HepG2 (cell line): ENCODE measurements around the gene TBCB. TPM values are rescaled to one million over a fixed set of nuclear protein-coding genes. Genes with fewer than 3 reads are reported as not detected.

ENCODE experiments used
- AFF4 ChIP-seq: sonication (generic); formaldehyde crosslinking; IDR thresholded peaks from 2 replicates; pipeline ENCODE4 v1.4.0; 2020; ENCODE audit warnings: missing genetic modification reagents
- ARNT2 ChIP-seq: sonication (generic); formaldehyde crosslinking; IDR thresholded peaks from 2 replicates; pipeline ENCODE4 v1.8.0; 2022; ENCODE audit warnings: mild to moderate bottlenecking, low read depth, missing genetic modification reagents, moderate library complexity
- CREBL2 ChIP-seq: sonication (generic); formaldehyde crosslinking; IDR thresholded peaks from 2 replicates; pipeline ENCODE4 v1.8.1; 2023; ENCODE audit warnings: missing genetic modification reagents, mild to moderate bottlenecking, borderline replicate concordance
- EZH2 ChIP-seq: conservative IDR thresholded peaks from 2 replicates; pipeline ENCODE4 v1.6.1; 2012; ENCODE audit warnings: mild to moderate bottlenecking, low read depth, low read length, moderate library complexity
- HMGXB3 ChIP-seq: sonication (generic); formaldehyde crosslinking; IDR thresholded peaks from 2 replicates; pipeline ENCODE4 v1.4.0; 2020; ENCODE audit warnings: missing genetic modification reagents, borderline replicate concordance
- HOXD1 ChIP-seq: sonication (generic); formaldehyde crosslinking; IDR thresholded peaks from 2 replicates; pipeline ENCODE4 v1.5.0; 2020; ENCODE audit warnings: missing genetic modification reagents
- KDM3A ChIP-seq: IDR thresholded peaks from 2 replicates; pipeline ENCODE4 v1.6.1; 2018; ENCODE audit warnings: low read depth, missing compliant biosample characterization
- MED1 ChIP-seq: sonication (generic); formaldehyde crosslinking; IDR thresholded peaks from 2 replicates; pipeline ENCODE4 v1.4.0; 2020; ENCODE audit warnings: missing genetic modification reagents
- NFAT5 ChIP-seq: sonication (generic); formaldehyde crosslinking; IDR thresholded peaks from 2 replicates; pipeline ENCODE4 v1.4.0; 2020; ENCODE audit warnings: missing genetic modification reagents
- RARA ChIP-seq: IDR thresholded peaks from 2 replicates; pipeline ENCODE4 v1.6.1; 2016; ENCODE audit warnings: missing genetic modification reagents, missing compliant biosample characterization
- ZHX1 ChIP-seq: sonication (generic); formaldehyde crosslinking; IDR thresholded peaks from 2 replicates; pipeline ENCODE4 v1.8.1; 2022; ENCODE audit warnings: low read depth, mild to moderate bottlenecking, missing genetic modification reagents
- polyA plus RNA-seq, 8 experiments: library from polyadenylated mRNA; depleted of rRNA in 3 of 8; stranded (reverse) in 7 of 8; unstranded in 1 of 8; fragments of >200 nt; fragmentation: Illumina TruSeq in 4 of 8; extraction: Trizol in 4 of 8; gene quantifications; 2 replicates each; pipeline versions ENCODE4 v1.2.1 to v1.2.3, GENCODE V29; 2011 to 2016; ENCODE audit warnings: low read depth in 4 of 8, missing spikeins in 1 of 8, mixed read lengths in 1 of 8; ENCODE audit not compliant: insufficient read depth in 1 of 8
- total RNA-seq, 5 experiments: library from RNA; depleted of rRNA; stranded (reverse); fragments of >200 nt; fragmentation: Illumina TruSeq; extraction: Trizol; gene quantifications; 2 replicates each; pipeline ENCODE4 v1.2.3, GENCODE V29; 2016; ENCODE audit warnings: low read depth in 1 of 5

The TBCB gene
- total and polyA plus RNA-seq, 2 of the 13 experiments (the other 11 are each of a cell fraction or from before 2014, with no cell fraction given), result 271 to 276 TPM

DNA sequence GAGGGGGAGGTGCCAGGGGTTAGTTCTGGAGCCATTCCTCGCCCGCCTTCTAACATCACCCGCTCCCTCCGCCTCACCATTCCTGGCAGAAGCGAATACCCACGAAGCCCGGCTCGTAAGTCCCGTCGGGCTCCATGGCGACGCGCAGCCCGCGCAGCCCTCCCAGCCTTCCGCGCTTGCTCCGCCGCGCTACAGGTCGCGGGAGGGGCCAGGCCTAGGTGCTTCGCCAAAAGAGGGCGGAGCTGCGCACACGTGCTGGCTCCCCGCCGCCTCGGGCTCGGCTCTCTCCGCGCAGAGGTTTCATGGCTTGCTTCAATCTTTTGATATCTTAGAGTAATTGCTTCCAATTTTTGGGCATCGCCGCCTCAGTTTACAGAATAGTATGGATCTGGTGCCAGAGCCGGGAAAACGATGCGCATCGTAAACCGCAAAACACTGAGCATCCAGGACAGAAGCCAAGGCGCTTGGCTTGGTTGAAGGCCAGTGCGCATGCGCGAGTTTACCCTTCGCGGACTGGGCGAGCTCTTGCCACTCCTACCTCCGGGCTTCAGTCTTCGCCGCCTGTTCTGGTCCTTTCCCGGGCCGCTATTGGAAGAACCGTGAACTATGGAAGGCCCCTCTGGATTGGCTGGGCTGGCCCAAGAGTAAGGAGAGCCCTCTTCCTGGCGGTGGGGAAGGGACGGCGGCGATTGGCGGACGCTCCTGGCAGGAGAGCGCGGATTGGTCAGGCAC is 381 bp upstream of the TBCB start, which contains the start of gene POLR2I (continued):
- peak; percentile 54 for TF ChIP-seq ZHX1 (CRISPR knock-in tag)
- peak; percentile 60; the same call in 1 of the 2 replicates for TF ChIP-seq CREBL2 (CRISPR knock-in tag)
- peak; percentile 80 for TF ChIP-seq MED1 (CRISPR knock-in tag)
- no peak for TF ChIP-seq AFF4
- TF ChIP-seq EZH2, result no peak
- TF ChIP-seq NFAT5, result peak; percentile 96
- peak; percentile 66; the same call in 1 of the 2 replicates for TF ChIP-seq KDM3A (CRISPR knock-in tag)
- peak; percentile 95 for TF ChIP-seq ARNT2 (CRISPR knock-in tag)
- peak; percentile 68 for TF ChIP-seq HOXD1 (CRISPR knock-in tag)
- TF ChIP-seq HMGXB3, result peak; percentile 87; the same call in 1 of the 2 replicates
- TF ChIP-seq RARA (CRISPR knock-in tag), result peak; percentile 30; the same call in 1 of the 2 replicates
